Aorta (tissue), 5 donors: ENCODE measurements around the gene SDHC. TPM values are rescaled to one million over a fixed set of nuclear protein-coding genes. Genes with fewer than 3 reads are reported as not detected.
"Not testable (repeated sequence)": the region's sequence is repeated elsewhere in the genome, so short reads cannot be mapped to it uniquely, and the experiment has no call there.

Source experiments
- ATAC-seq: fragments of 200-7000 bp; cut with Tn5 transposase; one replicate; pipeline ENCODE4 v1.9.1; 2022; ENCODE audit warnings: moderate library complexity; ENCODE audit not compliant: low FRiP score
- DNase-seq, 2 donors: peaks; one replicate each; pipeline ENCODE4 v3.0.0-alpha.2; 2020
- H3K27ac ChIP-seq, 2 donors: one replicate each; pipeline ENCODE4 v1.5.1; 2013; ENCODE audit warnings: low read length in 2 of 2, mild to moderate bottlenecking in 2 of 2, moderate library complexity in 2 of 2, control low read depth in 1 of 2, inconsistent platforms in 1 of 2, low read depth in 1 of 2
- H3K27me3 ChIP-seq, 2 donors: one replicate each; pipeline ENCODE4 v1.6.1; 2013; ENCODE audit warnings: control low read depth in 1 of 2, low read length in 1 of 2, mild to moderate bottlenecking in 1 of 2, moderate library complexity in 1 of 2; ENCODE audit not compliant: insufficient read depth in 2 of 2, control insufficient read depth in 1 of 2
- H3K36me3 ChIP-seq, 2 donors: one replicate each; pipeline ENCODE4 v1.6.1; 2013; ENCODE audit warnings: control low read depth in 1 of 2, low read length in 1 of 2, mild to moderate bottlenecking in 1 of 2; ENCODE audit not compliant: insufficient read depth in 2 of 2, control insufficient read depth in 1 of 2
- H3K4me1 ChIP-seq, 2 donors: one replicate each; pipeline ENCODE4 v1.6.1; 2013; ENCODE audit warnings: low read length in 2 of 2, control low read depth in 1 of 2, mild to moderate bottlenecking in 1 of 2, moderate library complexity in 1 of 2; ENCODE audit not compliant: insufficient read depth in 2 of 2, control insufficient read depth in 1 of 2
- H3K4me3 ChIP-seq, 2 donors: one replicate each; pipeline ENCODE4 v1.5.1; 2013; ENCODE audit warnings: low read length in 2 of 2, control low read depth in 1 of 2, mild to moderate bottlenecking in 1 of 2
- H3K9me3 ChIP-seq: one replicate; pipeline ENCODE4 v1.6.1; 2013; ENCODE audit warnings: mild to moderate bottlenecking, low read length; ENCODE audit not compliant: control insufficient read depth
- WGBS, 2 donors: extraction: QIAGEN DNeasy Blood & Tissue Kit; methylation state at CpG; one replicate each; pipeline ENCODE4 v1.1.7; 2013; 5-methylcytosine and 5-hydroxymethylcytosine counted together
- intact Hi-C, 2 donors: fragments of 100-400 bp; cut with DNase I; formaldehyde crosslinking; loops; one replicate each; pipeline versions ENCODE4 v1.14.2 to v1.15.0; 2022
- polyA plus RNA-seq, 2 donors: library from polyadenylated mRNA; stranded (reverse); fragments of 200-250 nt; gene quantifications; one replicate each; pipeline ENCODE4 v1.2.3, GENCODE V29; 2013
- total RNA-seq, 2 donors: library from RNA; stranded (reverse); fragmentation: NEBNext Ultra II Directional; extraction: Animal tissue kit (Norgen Biotek cat#: 25700); gene quantifications; one replicate each; pipeline ENCODE4 v1.2.1, GENCODE V29; 2021
- donor health status: healthy with polysubstance abuse.
- donor health status: Bipolar disorder and iron deficiency.
- donor health status: DM: no; HTN: no; CAD: no.
- donor health status: DM: no; HTN: no; CAD: no.
- donor health status: DM: yes; HTN: yes; CAD: no.

The SDHC gene
- total and polyA plus RNA-seq, 4 donors = 103 to 129 (median 122) TPM

DNA sequence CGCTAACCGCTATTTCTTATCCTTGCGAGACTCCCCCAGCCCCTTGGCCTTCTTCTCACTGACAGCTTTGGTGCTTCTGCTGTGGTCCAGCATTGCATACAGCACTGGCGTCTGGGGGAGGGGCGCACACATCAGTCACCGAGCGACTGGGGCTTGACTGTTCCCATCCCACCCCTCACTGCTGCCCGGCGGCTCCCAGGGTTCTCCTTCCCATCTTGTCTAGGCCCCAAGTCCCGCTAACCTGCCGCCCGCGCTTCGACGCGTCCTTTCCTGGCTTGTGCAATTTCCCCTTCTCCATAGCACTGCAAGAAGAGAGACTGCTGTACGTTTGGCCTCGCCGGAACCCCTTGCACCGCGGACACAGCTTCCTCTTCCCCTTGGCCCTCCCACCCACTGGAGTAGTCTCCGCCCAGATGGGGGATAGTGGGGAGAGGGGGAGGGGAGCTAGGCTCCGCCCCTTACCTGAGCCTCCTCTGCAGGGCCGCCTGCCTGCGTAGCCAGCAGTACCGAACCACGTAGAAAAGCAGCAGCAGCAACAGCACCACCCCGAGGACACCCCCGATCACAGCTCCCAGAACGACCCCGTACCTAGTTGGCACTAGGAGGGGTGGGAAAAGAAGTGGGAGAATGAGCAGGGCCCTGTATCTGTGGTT, 8.2 kb upstream of the SDHC start:
- no peaks in the 10 kb centered on the region for H3K36me3 ChIP-seq
- peak; percentile 91 for ATAC-seq
- H3K27ac ChIP-seq = no peak overlapping the region
- no peaks in the 10 kb centered on the region for H3K27me3 ChIP-seq
- H3K4me3 ChIP-seq = peak overlapping the region; percentile 35 to 54
- WGBS, 2 donors = 2 to 3% methylated on average over 29 to 31 of the region's 31 CpGs
- intact Hi-C loops = loop anchor here in 1 of 2 donors (5.0 kb wide), 1 partner anchor 76 kb away; no protein-coding TSS in a partner anchor
- no peaks in the 10 kb centered on the region for H3K9me3 ChIP-seq
- DNase-seq = peak; percentile 87
- no peaks in the 10 kb centered on the region for H3K4me1 ChIP-seq

DNA sequence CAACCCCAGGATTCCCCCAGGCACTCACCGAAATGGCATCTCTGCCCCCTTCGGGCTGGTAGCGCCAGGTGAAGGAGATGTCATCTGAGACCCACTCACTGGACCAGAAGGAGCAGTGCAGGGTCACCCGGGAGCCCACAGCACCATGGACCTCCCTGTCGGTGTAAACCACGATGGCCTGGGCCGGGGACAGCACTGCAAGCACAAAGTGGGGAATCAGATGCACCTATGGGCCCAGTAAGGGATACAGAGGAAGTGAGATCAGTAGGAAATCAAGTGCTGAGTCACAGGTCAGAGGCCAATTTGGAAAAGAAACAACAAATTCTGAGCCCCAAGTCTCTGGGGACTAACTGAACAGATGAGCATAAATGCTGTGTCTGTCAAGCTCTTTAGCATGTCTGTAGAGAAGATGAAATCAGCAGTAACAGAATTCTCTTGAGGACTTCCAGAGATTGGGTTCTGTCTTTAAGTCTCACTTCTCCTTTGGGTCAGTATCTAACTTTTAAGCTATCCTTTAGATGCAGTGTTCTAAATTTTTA, 6.9 kb upstream of the SDHC start:
- no peak overlapping the region for H3K4me3 ChIP-seq
- no peak overlapping the region for H3K27ac ChIP-seq
- intact Hi-C loops = loop anchor here in 1 of 2 donors (5.0 kb wide), 1 partner anchor 75 kb away; no protein-coding TSS in a partner anchor
- H3K27me3 ChIP-seq = no peaks in the 10 kb centered on the region
- no peaks in the 10 kb centered on the region for H3K36me3 ChIP-seq
- ATAC-seq (no peak), DNase-seq (peak in 1 of 2 donors; percentile 76)
- 88 to 89% methylated on average over 7 of the region's 7 CpGs for WGBS, 2 donors
- H3K9me3 ChIP-seq = no peaks in the 10 kb centered on the region
- H3K4me1 ChIP-seq = no peaks in the 10 kb centered on the region

- H3K27me3 ChIP-seq = no peaks in the 10 kb centered on the region
- no peaks in the 10 kb centered on the region for H3K4me1 ChIP-seq
- ATAC-seq (no peak), DNase-seq (no peak)
- no peak overlapping the region for H3K4me3 ChIP-seq
- intact Hi-C loops = loop anchor here in 1 of 2 donors (5.0 kb wide), 1 partner anchor 74 kb away; no protein-coding TSS in a partner anchor
- H3K36me3 ChIP-seq = no peaks in the 10 kb centered on the region
- 55 to 58% methylated on average over 2 of the region's 2 CpGs for WGBS, 2 donors
- H3K9me3 ChIP-seq = no peaks in the 10 kb centered on the region
- no peak overlapping the region for H3K27ac ChIP-seq
Observed at GRCh38 chr1:161307892-161308638, 6.1 kb upstream of the SDHC start.

GRCh38 chr1:161309868-161310267, 4.3 kb upstream of the SDHC start, which contains the start of gene MPZ:
Gene MPZ, minus strand, starts transcription at chr1:161309968. Its CDS starts 63 bp downstream, at chr1:161309905.
- intact Hi-C loops = loop anchor here (5.0 kb wide), 2 partner anchors 72 to 83 kb away; partner anchors contain the start of gene TOMM40L (in 1 of the 2)
- no peak within 1 kb of the TSS for H3K4me3 ChIP-seq
- H3K27ac ChIP-seq = no peak within 1 kb of the TSS
- H3K9me3 ChIP-seq = no peaks in the 10 kb centered on the region
- no peaks in the 10 kb centered on the region for H3K36me3 ChIP-seq
- no peaks in the 10 kb centered on the region for H3K4me1 ChIP-seq
- ATAC-seq (no peak), DNase-seq (no peak)
- H3K27me3 ChIP-seq = no peaks in the 10 kb centered on the region
- WGBS, 2 donors = 39 to 46% methylated on average over 2 of the region's 2 CpGs

GRCh38 chr1:161311595-161312181, 2.5 kb upstream of the SDHC start:
- no peak overlapping the region for H3K4me3 ChIP-seq
- H3K9me3 ChIP-seq = no peaks in the 10 kb centered on the region
- H3K4me1 ChIP-seq = no peaks in the 10 kb centered on the region
- no peaks in the 10 kb centered on the region for H3K27me3 ChIP-seq
- DNase-seq (no peak), ATAC-seq (no peak)
- H3K27ac ChIP-seq = no peak overlapping the region
- H3K36me3 ChIP-seq = no peaks in the 10 kb centered on the region
- intact Hi-C loops = loop anchor here in 1 of 2 donors (5.0 kb wide), 1 partner anchor 84 kb away; the partner anchor contains the start of gene TOMM40L
- 82 to 87% methylated on average over 4 of the region's 4 CpGs for WGBS, 2 donors

DNA sequence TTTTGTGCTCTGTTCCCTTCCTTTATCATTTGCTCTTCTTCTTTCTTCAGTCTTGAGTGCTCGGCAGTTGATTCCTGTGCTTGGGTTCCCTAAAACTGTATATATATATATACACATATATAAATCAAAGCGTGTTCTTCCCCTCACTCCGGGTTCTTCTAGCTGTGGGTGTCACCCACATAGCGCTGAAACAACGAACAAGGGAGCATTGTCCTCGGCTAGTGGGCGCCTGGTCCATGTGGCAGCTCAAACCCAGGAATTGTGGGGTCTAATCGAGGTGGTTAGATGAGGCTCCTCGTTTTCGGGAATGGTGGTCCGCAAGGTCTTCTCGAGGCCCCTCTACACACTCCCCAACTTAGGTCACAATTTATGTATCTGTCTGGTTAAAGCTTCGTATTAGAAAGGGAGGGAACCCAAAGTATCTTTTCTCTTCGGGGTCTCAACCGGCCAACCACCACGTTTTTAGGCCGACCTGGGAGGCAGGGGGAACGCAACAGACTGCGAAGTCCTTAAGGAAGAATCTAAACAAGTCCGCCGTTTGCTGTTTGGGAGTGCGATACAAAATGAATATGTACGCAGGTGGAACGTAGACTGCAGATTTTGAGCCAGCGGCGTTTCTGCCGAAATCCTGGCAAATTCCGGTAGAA, 504 bp upstream of the SDHC start:
- 36 to 39% methylated on average over 28 of the region's 28 CpGs for WGBS, 2 donors
- peak overlapping the region in 1 of 2 donors; percentile 4 for H3K27ac ChIP-seq
- H3K4me1 ChIP-seq = no peaks in the 10 kb centered on the region
- H3K4me3 ChIP-seq = peak overlapping the region; percentile 87 to 88
- intact Hi-C loops = loop anchor here (2.0 to 5.0 kb wide), 3 partner anchors 55 to 87 kb away; partner anchors contain the start of gene TOMM40L (in 2 of the 2)
- ATAC-seq = peak; percentile 31
- DNase-seq = no peak
- no peaks in the 10 kb centered on the region for H3K9me3 ChIP-seq
- H3K36me3 ChIP-seq = no peaks in the 10 kb centered on the region
- no peaks in the 10 kb centered on the region for H3K27me3 ChIP-seq

DNA sequence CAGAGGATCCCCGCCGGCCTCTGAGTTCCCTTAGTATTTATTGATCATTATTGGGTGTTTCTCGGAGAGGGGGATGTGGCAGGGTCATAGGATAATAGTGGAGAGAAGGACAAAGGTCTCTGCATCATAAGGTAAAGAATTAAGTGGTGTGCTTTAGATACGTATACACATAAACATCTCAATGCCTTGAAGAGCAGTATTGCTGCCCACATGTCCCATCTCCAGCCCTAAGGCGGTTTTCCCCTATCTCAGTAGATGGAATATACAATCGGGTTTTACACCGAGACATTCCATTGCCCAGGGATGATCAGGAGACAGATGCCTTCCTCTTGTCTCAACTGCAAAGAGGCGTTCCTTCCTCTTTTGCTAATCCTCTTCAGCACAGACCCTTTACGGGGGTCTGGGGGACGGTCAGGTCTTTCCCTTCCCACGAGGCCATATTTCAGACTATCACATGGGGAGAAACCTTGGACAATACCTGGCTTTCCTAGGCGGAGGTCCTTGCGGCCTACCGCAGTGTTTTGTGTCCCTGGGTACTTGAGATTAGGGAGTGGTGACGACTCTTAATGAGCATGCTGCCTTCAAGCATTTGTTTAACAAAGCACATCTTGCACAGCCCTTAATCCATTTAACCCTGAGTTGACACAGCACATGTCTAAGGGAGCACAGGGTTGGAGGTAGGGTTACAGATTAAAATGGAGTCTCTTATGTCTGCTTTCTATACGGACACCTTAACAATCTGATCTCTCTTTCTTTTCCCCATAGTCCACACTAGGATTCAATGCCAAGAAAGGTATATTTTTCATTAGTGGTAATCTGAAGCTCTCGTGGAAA, 1.9 kb downstream of the SDHC start:
- intact Hi-C loops = loop anchor here in 1 of 2 donors (2.0 kb wide), 2 partner anchors 53 to 89 kb away; partner anchors contain the start of gene TOMM40L
- not testable (repeated sequence) for H3K4me1 ChIP-seq, H3K27me3 ChIP-seq, DNase-seq, H3K9me3 ChIP-seq, H3K4me3 ChIP-seq, ATAC-seq, H3K36me3 ChIP-seq, H3K27ac ChIP-seq
- 76 to 77% methylated on average over 17 of the region's 17 CpGs for WGBS, 2 donors
